Measurements from ENCODE around the gene FBXO42. TPM values are rescaled to one million over a fixed set of nuclear protein-coding genes. Genes with fewer than 3 reads are reported as not detected.

FBXO42 gene
- total and polyA plus RNA-seq, 2 experiments from 2014 or later, result 6.0 to 20.7 TPM

GRCh38 chr1:16334655-16335340 is 17.5 kb downstream of the FBXO42 start:
- Histone ChIP-seq H3F3A (replicated peaks; ENCODE audit: low read depth) (no peaks in the 10 kb centered on the region), H3K4me1 (ENCODE audit: insufficient read depth) (no peaks in the 10 kb centered on the region), H3K79me2 (replicated peaks; ENCODE audit: insufficient read depth) (peaks cover 88% of the 10 kb centered on the region), H3K27ac (ENCODE audit: low read depth) (no peak overlapping the region), H3K27me3 (ENCODE audit: insufficient read depth) (no peaks in the 10 kb centered on the region), H3K36me3 (ENCODE audit: insufficient read depth) (no peaks in the 10 kb centered on the region), H3K4me2 (no peak overlapping the region), H2AFZ (no peak overlapping the region), H3K4me3 (no peak overlapping the region), H3K9me2 (ENCODE audit: insufficient read depth) (no peaks in the 10 kb centered on the region), H4K20me1 (replicated peaks; ENCODE audit: insufficient read depth) (peaks cover 29% of the 10 kb centered on the region)
- Mint-ChIP-seq H3K27me3 (ENCODE audit: insufficient read depth, low read depth, poor library complexity) (peaks cover 2% of the 10 kb centered on the region), H3K9me3 (no peaks in the 10 kb centered on the region), H3K27ac (no peak overlapping the region), H3K4me3 (no peak overlapping the region), H3K4me1 (peaks cover 2% of the 10 kb centered on the region; the same call in 2 of the 3 replicates), H3K36me3 (ENCODE audit: low read depth) (peaks cover 3% of the 10 kb centered on the region; the same call in 1 of the 3 replicates)
- ATAC-seq, result no peak
- DNase-seq (ENCODE audit: low spot score), result no peak
- TF ChIP-seq EZH2 (IDR thresholded peaks at IDR 0.05; ENCODE audit: low read depth, unreplicated experiment) (no peak), ZNF114 (CRISPR knock-in tag; IDR thresholded peaks at IDR 0.05) (no peak), ZNF331 (CRISPR knock-in tag; IDR thresholded peaks at IDR 0.05; ENCODE audit: low read depth) (no peak), CREB1 (CRISPR knock-in tag; IDR thresholded peaks at IDR 0.05; ENCODE audit: low read depth) (no peak), EZH2phosphoT487 (IDR thresholded peaks at IDR 0.05; ENCODE audit: unreplicated experiment) (no peak), ETS1 (IDR thresholded peaks at IDR 0.05) (no peak), NANOG (IDR thresholded peaks at IDR 0.05; ENCODE audit: borderline replicate concordance) (no peak), POLR2AphosphoS5 (IDR thresholded peaks at IDR 0.05; ENCODE audit: low read depth) (no peak), ZNF462 (CRISPR knock-in tag; IDR thresholded peaks at IDR 0.05) (no peak), JUNB (IDR thresholded peaks at IDR 0.05; ENCODE audit: unreplicated experiment) (no peak)
- TF ChIP-seq, protein P1, sequence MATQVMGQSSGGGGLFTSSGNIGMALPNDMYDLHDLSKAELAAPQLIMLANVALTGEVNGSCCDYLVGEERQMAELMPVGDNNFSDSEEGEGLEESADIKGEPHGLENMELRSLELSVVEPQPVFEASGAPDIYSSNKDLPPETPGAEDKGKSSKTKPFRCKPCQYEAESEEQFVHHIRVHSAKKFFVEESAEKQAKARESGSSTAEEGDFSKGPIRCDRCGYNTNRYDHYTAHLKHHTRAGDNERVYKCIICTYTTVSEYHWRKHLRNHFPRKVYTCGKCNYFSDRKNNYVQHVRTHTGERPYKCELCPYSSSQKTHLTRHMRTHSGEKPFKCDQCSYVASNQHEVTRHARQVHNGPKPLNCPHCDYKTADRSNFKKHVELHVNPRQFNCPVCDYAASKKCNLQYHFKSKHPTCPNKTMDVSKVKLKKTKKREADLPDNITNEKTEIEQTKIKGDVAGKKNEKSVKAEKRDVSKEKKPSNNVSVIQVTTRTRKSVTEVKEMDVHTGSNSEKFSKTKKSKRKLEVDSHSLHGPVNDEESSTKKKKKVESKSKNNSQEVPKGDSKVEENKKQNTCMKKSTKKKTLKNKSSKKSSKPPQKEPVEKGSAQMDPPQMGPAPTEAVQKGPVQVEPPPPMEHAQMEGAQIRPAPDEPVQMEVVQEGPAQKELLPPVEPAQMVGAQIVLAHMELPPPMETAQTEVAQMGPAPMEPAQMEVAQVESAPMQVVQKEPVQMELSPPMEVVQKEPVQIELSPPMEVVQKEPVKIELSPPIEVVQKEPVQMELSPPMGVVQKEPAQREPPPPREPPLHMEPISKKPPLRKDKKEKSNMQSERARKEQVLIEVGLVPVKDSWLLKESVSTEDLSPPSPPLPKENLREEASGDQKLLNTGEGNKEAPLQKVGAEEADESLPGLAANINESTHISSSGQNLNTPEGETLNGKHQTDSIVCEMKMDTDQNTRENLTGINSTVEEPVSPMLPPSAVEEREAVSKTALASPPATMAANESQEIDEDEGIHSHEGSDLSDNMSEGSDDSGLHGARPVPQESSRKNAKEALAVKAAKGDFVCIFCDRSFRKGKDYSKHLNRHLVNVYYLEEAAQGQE (IDR thresholded peaks at IDR 0.05; ENCODE audit: unreplicated experiment), result no peak
- TF ChIP-seq, protein P2, sequence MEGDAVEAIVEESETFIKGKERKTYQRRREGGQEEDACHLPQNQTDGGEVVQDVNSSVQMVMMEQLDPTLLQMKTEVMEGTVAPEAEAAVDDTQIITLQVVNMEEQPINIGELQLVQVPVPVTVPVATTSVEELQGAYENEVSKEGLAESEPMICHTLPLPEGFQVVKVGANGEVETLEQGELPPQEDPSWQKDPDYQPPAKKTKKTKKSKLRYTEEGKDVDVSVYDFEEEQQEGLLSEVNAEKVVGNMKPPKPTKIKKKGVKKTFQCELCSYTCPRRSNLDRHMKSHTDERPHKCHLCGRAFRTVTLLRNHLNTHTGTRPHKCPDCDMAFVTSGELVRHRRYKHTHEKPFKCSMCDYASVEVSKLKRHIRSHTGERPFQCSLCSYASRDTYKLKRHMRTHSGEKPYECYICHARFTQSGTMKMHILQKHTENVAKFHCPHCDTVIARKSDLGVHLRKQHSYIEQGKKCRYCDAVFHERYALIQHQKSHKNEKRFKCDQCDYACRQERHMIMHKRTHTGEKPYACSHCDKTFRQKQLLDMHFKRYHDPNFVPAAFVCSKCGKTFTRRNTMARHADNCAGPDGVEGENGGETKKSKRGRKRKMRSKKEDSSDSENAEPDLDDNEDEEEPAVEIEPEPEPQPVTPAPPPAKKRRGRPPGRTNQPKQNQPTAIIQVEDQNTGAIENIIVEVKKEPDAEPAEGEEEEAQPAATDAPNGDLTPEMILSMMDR (conservative IDR thresholded peaks at IDR 0.05; ENCODE audit: low read depth in 2 of 2), result no peak
